K562 (cell line): ENCODE data around the gene TRAPPC5. TPM values are rescaled to one million over a fixed set of nuclear protein-coding genes. Genes with fewer than 3 reads are reported as not detected.

Experiments
- ATAC-seq: fragments of 200-7000 bp; cut with Tn5 transposase; 3 replicates; pipeline ENCODE4 v1.9.1; 2020; ENCODE audit warnings: moderate library complexity
- BruUV-seq: library from RNA; stranded (reverse); fragments of 400-500 nt; replicated peaks from 2 replicates; lab custom pipeline; 2021; lab: Mats Ljungman, UMichigan
- CTCF ChIA-PET: fragments of 300-600 bp; formaldehyde crosslinking; extraction: SDS; loops from one replicate; lab custom pipeline; 2021; ENCODE audit warnings: low intra/inter-chr PET ratio; lab: Yijun Ruan, JAX
- POLR2A ChIA-PET: fragments of 300-600, 350-650 bp; sonication (Branson Sonifier 250); formaldehyde crosslinking; extraction: SDS; loops from one replicate; lab custom pipeline; 2021; ENCODE audit warnings: antibody characterized with exemption, inconsistent platforms; lab: Yijun Ruan, JAX
- DNase-seq, 4 experiments: peaks; one replicate each; pipeline versions ENCODE4 v3.0.0 to v3.0.0-alpha.2; 2011 to 2018; ENCODE audit warnings: low spot score in 3 of 4, mixed read lengths in 3 of 4; ENCODE audit errors: extremely low read depth in 1 of 4
- FAIRE-seq: peaks from 2 replicates; lab custom pipeline; 2011; peaks lifted over from hg19 to GRCh38; lab: Jason Lieb, UNC
- H2AFZ ChIP-seq: 2 replicates; pipeline ENCODE4 v1.6.0; 2011; ENCODE audit warnings: low read depth, low read length, control low read depth, inconsistent platforms
- H3K27ac ChIP-seq: fragments of 200-600 bp; 3 replicates; pipeline ENCODE4 v1.8.0; 2011; ENCODE audit warnings: low read depth, mild to moderate bottlenecking, control low read depth, inconsistent platforms, low read length, moderate library complexity, mixed read lengths; ENCODE audit errors: extremely low read depth
- H3K27me3 ChIP-seq, 2 experiments: fragments of 300-600 bp in 1 of 2; 2 replicates in 1 of 2; 3 replicates in 1 of 2; pipeline versions ENCODE4 v1.6.0 to v1.8.0; 2011; ENCODE audit warnings: inconsistent platforms in 2 of 2, low read length in 2 of 2, mild to moderate bottlenecking in 1 of 2, mixed read lengths in 1 of 2, moderate library complexity in 1 of 2; ENCODE audit not compliant: control insufficient read depth in 2 of 2, insufficient read depth in 2 of 2
- H3K36me3 ChIP-seq: fragments of 300-600 bp; 3 replicates; pipeline ENCODE4 v1.8.0; 2011; ENCODE audit warnings: mild to moderate bottlenecking, low read length, inconsistent platforms; ENCODE audit not compliant: control insufficient read depth, insufficient read depth
- H3K4me1 ChIP-seq, 2 experiments: fragments of 200-600 bp in 1 of 2; replicated peaks in 1 of 2; 2 replicates in 1 of 2; 3 replicates in 1 of 2; pipeline versions ENCODE4 v1.5.1 to v1.8.0; 2011; ENCODE audit warnings: inconsistent platforms in 2 of 2, low read length in 2 of 2, mild to moderate bottlenecking in 1 of 2, mixed read lengths in 1 of 2, moderate library complexity in 1 of 2; ENCODE audit not compliant: control insufficient read depth in 2 of 2, insufficient read depth in 2 of 2
- H3K4me2 ChIP-seq: 2 replicates; pipeline ENCODE4 v1.6.1; 2011; ENCODE audit warnings: low read length, control low read depth, inconsistent platforms, mixed read lengths; ENCODE audit not compliant: insufficient read depth
- H3K4me3 ChIP-seq: fragments of 200-600 bp; sonication (generic), shearing (Covaris generic); 2 replicates; pipeline ENCODE4 v1.5.1; 2016; ENCODE audit warnings: control low read depth, inconsistent platforms
- H3K79me2 ChIP-seq: fragments of 200-600 bp; 3 replicates; pipeline ENCODE4 v1.8.0; 2011; ENCODE audit warnings: low read length, inconsistent platforms; ENCODE audit not compliant: control insufficient read depth, insufficient read depth
- H3K9ac ChIP-seq, 2 experiments: 2 replicates each; pipeline versions ENCODE4 v1.6.0 to v1.6.1; 2011; ENCODE audit warnings: low read depth in 2 of 2, low read length in 2 of 2, control low read depth in 1 of 2, inconsistent platforms in 1 of 2, mild to moderate bottlenecking in 1 of 2, mixed read lengths in 1 of 2; ENCODE audit not compliant: insufficient read depth in 1 of 2
- H3K9me1 ChIP-seq: one replicate; pipeline ENCODE4 v1.6.0; 2011; ENCODE audit warnings: inconsistent platforms, mild to moderate bottlenecking, low read length, moderate library complexity; ENCODE audit not compliant: control insufficient read depth, insufficient read depth
- H3K9me3 ChIP-seq: replicated peaks from 2 replicates; pipeline ENCODE4 v1.5.1; 2011; ENCODE audit warnings: low read depth, low read length, inconsistent platforms; ENCODE audit not compliant: control insufficient read depth, insufficient read depth
- H4K20me1 ChIP-seq: replicated peaks from 2 replicates; pipeline ENCODE4 v1.6.1; 2011; ENCODE audit warnings: low read length, inconsistent platforms, mixed read lengths; ENCODE audit not compliant: control insufficient read depth, insufficient read depth
- EP400 ChIP-seq: fragments of 450-650 bp; IDR thresholded peaks from 2 replicates; pipeline ENCODE4 v1.6.1; 2017; ENCODE audit warnings: antibody characterized with exemption, mild to moderate bottlenecking, moderate library complexity
- ZNF121 ChIP-seq: sonication (generic); formaldehyde crosslinking; conservative IDR thresholded peaks from 2 replicates; pipeline ENCODE4 v1.8.0; 2022; ENCODE audit warnings: missing genetic modification reagents
- WGBS: fragments of 100-300 bp; shearing (Covaris generic); methylation state at CpG from one replicate; pipeline ENCODE4 v1.1.6; 2016; ENCODE audit warnings: low coverage, mixed read lengths; ENCODE audit not compliant: insufficient coverage; ENCODE audit errors: missing lambda C conversion rate; 5-methylcytosine and 5-hydroxymethylcytosine counted together
- in situ Hi-C: fragments of 300-500 bp; cut with MboI; formaldehyde crosslinking; loops from 4 replicates; pipeline ENCODE4 v1.15.0; 2018; ENCODE audit warnings: inconsistent platforms, mixed read lengths
- intact Hi-C: fragments of 100-400 bp; cut with micrococcal nuclease; formaldehyde crosslinking; loops from 2 replicates; pipeline ENCODE4 v1.14.2; 2022
- polyA plus RNA-seq, 8 experiments: library from polyadenylated mRNA; depleted of rRNA in 4 of 8; stranded (reverse) in 5 of 8; unstranded in 3 of 8; fragments of >200 nt; fragmentation: Nextera tagmentation in 2 of 8; fragmentation: Illumina TruSeq in 1 of 8; extraction: Ambion mirVana in 2 of 8; extraction: Trizol in 1 of 8; gene quantifications; 2 replicates each; pipeline versions ENCODE4 v1.2.1 to v1.2.3, GENCODE V29; 2011 to 2014; ENCODE audit warnings: inconsistent platforms in 1 of 8, missing spikeins in 1 of 8
- total RNA-seq, 7 experiments: library from RNA; depleted of rRNA in 6 of 7; stranded (reverse); fragments of >200 nt in 6 of 7; fragmentation: Illumina TruSeq in 2 of 7; extraction: Trizol in 2 of 7; gene quantifications; 2 replicates each; pipeline versions ENCODE4 v1.2.1 to v1.2.3, GENCODE V29; 2011 to 2021; ENCODE audit warnings: low replicate concordance in 1 of 7
- TF ChIP-seq, protein P1 (sequence below), 2 experiments: fragments of 450-650 bp in 1 of 2; sonication (generic) in 1 of 2; formaldehyde crosslinking in 1 of 2; IDR thresholded peaks in 1 of 2; conservative IDR thresholded peaks in 1 of 2; 2 replicates each; pipeline versions ENCODE4 v1.6.1 to v1.8.1; 2016 to 2023; ENCODE audit warnings: mild to moderate bottlenecking in 2 of 2, moderate library complexity in 2 of 2, inconsistent platforms in 1 of 2, missing genetic modification reagents in 1 of 2
- TF ChIP-seq, protein P2 (sequence below): fragments of 450-650 bp; formaldehyde crosslinking; IDR thresholded peaks from 2 replicates; pipeline ENCODE4 v1.4.0; 2022; ENCODE audit warnings: mild to moderate bottlenecking, moderate library complexity

The TRAPPC5 gene
- total and polyA plus RNA-seq, 9 of the 15 experiments (the other 6 are each of a cell fraction or from before 2014, with no cell fraction given), result 2.0 to 76.9 (median 29.3) TPM

DNA sequence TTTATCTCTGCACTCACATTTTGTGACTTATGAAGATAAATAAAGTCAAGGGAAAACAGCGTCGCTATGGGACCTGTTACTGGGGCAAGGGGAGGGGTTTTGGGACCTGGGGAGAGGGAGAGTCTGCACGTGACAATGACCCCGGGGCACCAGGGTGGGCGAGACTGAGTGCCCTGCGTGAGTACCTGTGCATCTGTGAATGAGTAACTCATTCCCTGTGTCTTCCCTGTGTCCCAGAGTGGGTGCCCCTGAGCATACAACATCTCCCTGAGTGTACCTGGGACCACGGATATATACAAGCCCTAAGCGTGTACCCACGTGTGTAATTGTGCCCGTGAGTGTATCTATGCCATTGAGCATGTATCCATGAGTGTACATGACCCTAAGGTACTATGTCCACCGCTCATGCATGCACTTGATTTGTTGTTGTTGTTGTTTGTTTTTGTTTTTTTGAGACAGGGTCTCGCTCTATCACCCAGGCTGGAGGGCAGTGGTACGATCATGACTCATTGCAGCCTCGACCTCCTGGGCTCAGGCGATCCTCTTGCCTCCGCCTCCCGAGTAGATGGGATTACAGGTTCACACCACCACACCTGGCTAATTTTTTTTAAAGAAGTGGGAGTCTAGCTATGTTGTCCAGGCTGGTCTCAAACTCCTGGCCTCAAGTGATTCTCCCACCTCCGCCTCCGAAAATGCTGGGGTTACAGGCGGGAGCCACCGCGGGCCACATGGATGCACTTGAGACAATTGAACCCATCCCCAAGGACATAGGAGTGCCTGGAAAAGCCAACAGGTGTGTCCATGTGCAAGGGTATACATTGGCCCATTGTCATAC, 645 bp upstream of the TRAPPC5 start:
- Histone ChIP-seq H3K36me3 (peaks cover 10% of the 10 kb centered on the region; the same call in 2 of the 3 replicates), H3K27ac (no peak overlapping the region), H3K79me2 (peaks cover 15% of the 10 kb centered on the region; the same call in 2 of the 3 replicates), H2AFZ (peak overlapping the region; percentile 87), H3K4me1 (peaks cover 10 to 26% of the 10 kb centered on the region in 2 experiments; a peak in 4 of 5 replicates), H3K9ac (peak overlapping the region in 1 of 2 experiments; percentile 95; a peak in 2 of 4 replicates), H3K9me1 (peaks cover 3% of the 10 kb centered on the region), H3K27me3 (0 out of 5 replicates have a peak, but pooled peaks cover 0 to 8% of the 10 kb centered on the region in 2 experiments), H3K9me3 (no peaks in the 10 kb centered on the region), H3K4me3 (peak overlapping the region; percentile 95), H4K20me1 (no peaks in the 10 kb centered on the region), H3K4me2 (peak overlapping the region; percentile 87)
- BruUV-seq, result no TSS peak
- ChIA-PET POLR2A (interaction anchor here (1.1 kb wide), 1 partner anchor 13 kb away, joined by 3 read pairs; no protein-coding TSS in a partner anchor), CTCF (interaction anchor here (0.5 to 2.6 kb wide), 3 partner anchors 28 to 338 kb away, joined by 3 to 28 read pairs (median 6); no protein-coding TSS in a partner anchor)
- in situ Hi-C loops (loop anchor here (5.0 to 10.0 kb wide), 3 partner anchors 93 to 325 kb away; no protein-coding TSS in a partner anchor), intact Hi-C loops (loop anchor here (2.0 to 10.0 kb wide), 4 partner anchors 27 to 325 kb away; no protein-coding TSS in a partner anchor)
- DNase-seq, result no peak
- no peak; the same call in 2 of the 3 replicates for ATAC-seq
- 16% methylated on average over 22 of the region's 22 CpGs for WGBS
- FAIRE-seq, result no peak
- TF ChIP-seq, protein P1, sequence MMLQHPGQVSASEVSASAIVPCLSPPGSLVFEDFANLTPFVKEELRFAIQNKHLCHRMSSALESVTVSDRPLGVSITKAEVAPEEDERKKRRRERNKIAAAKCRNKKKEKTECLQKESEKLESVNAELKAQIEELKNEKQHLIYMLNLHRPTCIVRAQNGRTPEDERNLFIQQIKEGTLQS (IDR thresholded peaks at IDR 0.05), result no peak
- TF ChIP-seq, protein P1 (CRISPR knock-in tag; conservative IDR thresholded peaks at IDR 0.05), result no peak
- 0 out of 2 replicates have a peak, but pooled peaks have one; percentile 4 for TF ChIP-seq ZNF121 (CRISPR knock-in tag)
- TF ChIP-seq, protein P2, sequence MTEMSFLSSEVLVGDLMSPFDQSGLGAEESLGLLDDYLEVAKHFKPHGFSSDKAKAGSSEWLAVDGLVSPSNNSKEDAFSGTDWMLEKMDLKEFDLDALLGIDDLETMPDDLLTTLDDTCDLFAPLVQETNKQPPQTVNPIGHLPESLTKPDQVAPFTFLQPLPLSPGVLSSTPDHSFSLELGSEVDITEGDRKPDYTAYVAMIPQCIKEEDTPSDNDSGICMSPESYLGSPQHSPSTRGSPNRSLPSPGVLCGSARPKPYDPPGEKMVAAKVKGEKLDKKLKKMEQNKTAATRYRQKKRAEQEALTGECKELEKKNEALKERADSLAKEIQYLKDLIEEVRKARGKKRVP (CRISPR knock-in tag), result no peak
- 0 out of 2 replicates have a peak, but pooled peaks have one; percentile 12 for TF ChIP-seq EP400
